ENCODE measurements around the gene ZNF554.
"Not testable (repeated sequence)": the region's sequence is repeated elsewhere in the genome, so short reads cannot be mapped to it uniquely, and the experiment has no call there.

Gene ZNF554

DNA sequence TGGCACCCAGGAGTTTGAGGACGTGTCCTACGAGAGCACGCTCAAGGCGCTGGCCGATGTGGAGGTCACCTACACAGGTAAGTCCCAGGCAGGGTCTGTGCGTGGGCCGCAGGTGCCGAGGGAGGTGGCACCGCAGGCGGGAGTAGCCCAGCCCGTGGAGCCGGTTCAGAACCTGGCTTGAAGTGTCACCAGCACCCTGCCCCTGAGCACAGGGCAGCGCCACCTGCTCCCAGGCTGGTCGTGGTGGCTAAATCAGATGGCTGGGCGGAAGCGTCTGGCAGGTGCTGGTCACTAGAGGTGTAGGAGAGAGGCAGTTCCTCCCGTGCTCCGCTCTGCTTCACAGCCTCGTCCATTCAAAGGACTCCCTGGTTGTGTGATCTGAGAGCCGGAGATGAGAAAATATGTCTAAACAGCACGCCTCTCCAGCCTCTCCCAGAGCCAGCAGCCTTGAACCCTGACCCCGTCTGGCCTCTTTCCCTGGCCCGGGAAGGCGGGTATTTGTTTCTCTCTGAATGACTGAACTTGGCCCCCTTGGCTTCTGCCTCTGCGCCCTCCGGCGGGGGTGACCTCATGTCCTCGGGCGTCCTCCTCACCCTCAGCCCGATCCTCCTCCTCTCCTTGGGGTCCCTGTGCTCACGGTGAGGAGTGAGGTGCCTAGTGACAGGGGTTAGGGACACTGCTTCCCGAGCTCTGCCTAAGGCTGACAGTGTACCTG lies 29.0 kb upstream of the ZNF554 start:
- no peak for DNase-seq (ENCODE audit: low read depth)

DNA sequence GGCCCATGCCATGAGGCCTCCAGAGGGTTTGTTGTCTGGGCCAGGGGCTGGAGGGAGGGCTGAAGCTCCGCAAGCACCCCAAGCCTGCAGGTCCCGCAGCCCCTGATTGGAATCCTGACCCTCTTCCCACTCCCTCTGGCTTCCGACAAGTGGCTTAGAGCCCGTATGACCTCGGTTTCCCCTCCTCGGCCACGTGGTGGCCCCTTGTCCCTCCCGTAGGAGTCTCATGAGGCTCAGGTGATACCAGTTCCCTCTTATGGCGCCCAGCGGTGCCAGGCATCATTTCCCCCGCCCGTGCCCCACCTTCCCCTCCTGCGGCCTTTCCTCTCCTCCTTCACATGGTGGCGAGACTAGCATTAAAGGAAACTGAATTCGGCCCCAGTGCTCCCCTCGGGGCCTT lies 28.2 kb upstream of the ZNF554 start:
- no peak for DNase-seq (ENCODE audit: low read depth)

DNA sequence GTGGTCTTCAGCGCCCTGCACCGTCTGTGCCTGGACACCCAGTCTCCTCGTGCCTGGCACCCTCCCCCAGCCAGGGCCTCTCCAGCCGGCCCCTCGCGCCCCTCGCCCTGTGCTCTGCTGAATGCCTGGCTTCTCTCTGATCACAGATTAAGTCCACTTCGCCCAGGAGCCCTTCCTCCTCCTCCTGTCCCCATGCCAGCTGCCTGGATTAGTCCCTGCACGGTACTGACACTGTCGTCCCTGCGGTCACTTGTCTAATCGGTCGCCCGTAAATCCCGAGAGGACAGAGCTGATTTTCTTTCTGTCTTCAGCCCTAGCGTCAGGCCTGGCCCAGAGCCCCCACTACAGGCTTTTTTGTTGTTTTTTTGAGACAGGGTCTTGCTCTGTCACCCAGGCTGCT lies 27.8 kb upstream of the ZNF554 start:
- no peak for DNase-seq (ENCODE audit: low read depth)

DNA sequence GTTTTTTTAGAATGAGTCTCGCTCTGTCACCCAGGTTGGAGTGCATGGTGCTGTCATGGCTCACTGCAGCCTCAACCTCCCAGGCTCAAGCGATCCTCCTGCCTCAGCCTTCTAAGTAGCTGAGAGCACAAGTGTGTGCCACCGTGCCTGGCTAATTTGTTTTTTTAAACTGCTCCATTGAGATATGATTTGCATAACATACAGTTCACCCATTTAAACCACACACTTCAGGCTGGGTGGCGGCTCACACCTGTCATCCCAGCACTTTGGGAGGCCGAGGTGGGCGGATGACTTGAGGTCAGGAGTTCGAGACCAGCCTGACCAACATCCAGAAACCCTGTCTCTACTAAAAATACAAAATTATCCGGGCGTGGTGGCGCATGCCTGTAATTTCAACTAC lies 27.0 kb upstream of the ZNF554 start:
- DNase-seq (ENCODE audit: low read depth) = not testable (repeated sequence)

DNA sequence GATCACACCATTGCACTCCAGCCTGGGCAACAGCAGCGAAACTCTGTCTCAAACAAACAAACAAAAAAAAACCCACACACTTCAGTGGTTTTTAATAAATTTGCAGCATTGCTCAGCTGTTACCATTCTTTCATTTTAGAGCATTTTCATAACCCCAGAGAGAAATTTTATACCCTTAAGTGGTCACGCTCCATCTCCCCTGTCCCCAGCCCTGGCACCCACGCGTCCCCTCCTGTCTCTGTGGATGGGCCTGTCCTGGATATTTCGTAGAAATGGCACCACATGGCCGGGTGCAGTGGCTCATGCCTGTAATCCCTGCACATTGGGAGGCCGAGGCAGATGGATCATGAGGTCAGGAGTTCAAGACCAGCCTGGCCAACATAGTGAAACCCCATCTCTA lies 26.5 kb upstream of the ZNF554 start:
- DNase-seq (ENCODE audit: low read depth) = no peak

DNA sequence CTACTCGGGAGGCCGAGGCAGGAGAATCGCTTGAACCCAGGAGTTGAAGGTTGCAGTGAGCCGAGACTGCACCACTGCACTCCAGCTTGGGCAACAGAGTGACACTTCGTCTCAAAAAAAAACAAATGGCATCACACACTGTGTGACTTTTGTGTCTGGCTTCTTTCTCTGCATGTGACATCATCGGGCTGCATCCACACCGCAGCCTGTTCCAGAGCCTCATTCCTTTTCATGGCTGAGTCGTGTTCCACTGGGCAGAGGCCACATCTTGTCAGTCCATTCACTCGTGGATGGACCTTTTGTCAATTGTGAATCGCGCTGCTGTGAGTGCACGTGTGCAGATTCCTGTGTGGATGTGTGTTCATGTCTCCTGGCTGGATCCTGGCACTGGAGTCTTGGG lies 26.1 kb upstream of the ZNF554 start:
- no peak for DNase-seq (ENCODE audit: low read depth)

DNA sequence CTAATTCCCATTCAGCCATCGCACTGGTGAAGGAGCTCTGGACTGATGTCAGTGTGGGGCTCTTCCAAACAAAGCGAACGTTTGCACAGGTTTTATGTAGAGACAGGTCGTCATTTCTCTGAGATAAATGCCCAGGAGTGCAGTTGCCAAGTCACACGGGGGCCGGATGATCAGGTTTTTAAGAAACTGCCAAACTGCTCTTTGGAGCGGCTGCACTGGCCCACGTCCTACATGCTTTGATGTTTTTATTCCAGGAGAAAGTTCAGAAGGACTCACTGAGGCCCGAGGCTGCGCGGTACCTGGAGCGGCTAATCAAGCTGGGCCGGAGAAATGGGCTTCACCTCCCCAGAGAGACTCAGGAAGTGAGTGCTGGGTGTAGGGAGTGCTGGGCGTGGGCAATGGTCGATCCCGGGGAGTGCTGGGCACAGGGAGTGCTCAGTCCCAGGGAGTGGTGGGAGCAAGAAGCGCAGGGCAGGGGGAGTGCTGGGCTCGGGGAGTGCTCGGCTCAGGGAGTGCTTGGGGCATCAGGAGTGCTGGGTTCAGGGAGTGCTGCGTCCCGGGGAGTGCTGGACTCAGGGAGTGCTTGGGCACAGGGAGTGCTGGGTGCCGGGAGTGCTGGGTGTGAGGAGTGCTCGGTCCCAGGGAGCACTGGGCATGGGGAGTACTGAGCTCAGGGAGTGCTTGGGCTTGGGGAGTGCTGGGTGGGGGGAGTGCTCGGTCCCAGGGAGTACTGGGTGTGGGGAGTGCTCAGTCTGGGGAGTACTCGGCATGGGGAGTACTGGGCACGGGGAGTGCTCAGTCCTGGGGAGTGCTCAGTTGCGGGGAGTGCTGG lies 23.6 kb upstream of the ZNF554 start:
- DNase-seq (ENCODE audit: low read depth) = no peak

DNA sequence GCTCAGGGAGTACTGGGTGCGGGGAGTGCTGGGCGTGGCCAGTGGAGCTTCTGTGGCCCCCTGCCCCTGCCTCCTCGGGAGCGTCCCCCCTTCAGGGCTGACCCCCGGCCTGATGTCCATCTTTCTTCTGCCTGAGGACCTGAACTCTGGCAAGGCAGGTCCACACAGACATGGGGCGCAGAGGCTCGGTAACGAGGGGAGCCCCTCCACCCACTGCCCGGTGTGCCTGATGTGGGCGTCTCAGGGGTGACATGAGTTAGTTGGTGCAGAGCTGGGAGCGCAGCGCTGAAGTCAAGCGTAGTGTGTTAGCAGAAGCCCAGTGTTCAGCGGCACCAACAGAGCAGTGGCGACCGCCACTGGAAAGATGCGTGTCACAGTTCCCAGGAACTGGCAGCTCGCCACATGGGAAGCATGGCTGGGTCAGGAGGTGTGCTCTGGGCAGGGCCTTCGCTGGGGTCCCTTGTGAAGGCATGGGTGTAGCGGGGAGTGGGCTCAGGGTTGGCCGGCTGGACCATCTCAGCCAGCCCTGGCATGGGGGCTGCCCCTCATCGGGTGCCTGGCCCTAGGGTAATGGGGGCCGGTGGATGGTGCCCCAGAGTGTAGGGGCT lies 22.9 kb upstream of the ZNF554 start:
- DNase-seq (ENCODE audit: low read depth) = no peak

DNA sequence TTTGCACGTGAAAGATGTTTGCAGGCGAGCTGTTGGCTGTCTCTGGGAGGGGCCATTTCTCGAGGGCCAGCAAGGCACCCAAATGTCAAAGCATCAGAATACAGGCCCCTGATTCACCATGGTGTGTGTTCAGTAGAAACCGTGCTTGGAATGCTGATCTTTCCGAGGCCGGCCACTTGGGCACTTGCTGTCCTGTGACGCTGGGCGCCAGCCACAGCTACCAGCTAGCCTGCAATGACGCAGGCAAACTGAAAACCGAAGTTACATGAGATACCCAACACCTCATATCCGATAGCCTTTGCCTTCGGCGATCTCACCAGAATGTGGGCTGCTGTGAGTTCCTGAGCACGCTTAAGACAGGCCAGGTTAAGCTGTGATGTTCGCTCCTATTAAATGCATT lies 22.4 kb upstream of the ZNF554 start:
- DNase-seq (ENCODE audit: low read depth) = no peak

DNA sequence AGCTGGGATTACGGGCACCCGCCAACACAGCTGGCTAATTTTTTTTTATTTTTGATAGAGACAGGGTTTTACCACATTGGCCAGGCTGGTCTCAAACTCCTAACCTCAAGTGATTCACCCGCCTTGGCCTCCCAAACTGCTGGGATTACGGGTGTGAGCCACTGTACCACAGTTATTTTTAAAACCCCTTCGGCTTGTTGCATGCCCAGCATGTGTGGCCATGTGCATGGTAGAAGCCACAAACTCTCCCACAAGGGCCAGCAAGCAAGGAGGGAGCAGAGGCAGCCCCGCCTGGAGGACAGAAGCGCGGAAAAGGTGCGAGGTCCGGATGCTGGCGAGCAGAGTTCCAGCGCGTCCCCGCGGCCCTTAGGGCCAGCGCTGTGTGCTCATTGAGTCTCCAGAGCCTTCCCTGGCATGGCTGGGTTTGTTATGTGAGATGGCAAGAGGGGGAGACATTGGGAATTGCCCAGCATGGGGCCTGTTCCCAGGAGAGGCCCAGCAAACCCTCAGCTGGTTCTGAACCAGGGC lies 21.4 kb upstream of the ZNF554 start:
- no peak for DNase-seq (ENCODE audit: low read depth)

DNA sequence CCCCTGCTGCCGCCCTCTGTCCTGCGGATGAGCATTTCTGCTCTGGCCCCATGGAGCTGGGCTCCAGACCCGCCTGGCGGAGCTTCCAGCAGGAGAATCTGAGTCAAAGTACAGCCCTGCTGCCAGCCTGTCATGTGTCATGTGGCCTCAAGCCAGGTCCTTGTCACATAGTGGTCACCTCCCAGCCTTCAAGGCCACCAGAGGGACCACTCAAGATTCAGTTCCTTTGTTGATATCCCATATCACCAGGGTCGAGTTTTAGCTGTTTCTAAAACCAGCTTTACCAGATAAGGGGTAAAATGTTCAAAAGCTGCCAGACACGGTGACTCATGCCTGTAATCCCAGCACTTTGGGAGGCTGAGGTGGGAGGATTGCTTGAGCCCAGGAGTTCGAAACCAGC lies 20.9 kb upstream of the ZNF554 start:
- DNase-seq (ENCODE audit: low read depth) = no peak

DNA sequence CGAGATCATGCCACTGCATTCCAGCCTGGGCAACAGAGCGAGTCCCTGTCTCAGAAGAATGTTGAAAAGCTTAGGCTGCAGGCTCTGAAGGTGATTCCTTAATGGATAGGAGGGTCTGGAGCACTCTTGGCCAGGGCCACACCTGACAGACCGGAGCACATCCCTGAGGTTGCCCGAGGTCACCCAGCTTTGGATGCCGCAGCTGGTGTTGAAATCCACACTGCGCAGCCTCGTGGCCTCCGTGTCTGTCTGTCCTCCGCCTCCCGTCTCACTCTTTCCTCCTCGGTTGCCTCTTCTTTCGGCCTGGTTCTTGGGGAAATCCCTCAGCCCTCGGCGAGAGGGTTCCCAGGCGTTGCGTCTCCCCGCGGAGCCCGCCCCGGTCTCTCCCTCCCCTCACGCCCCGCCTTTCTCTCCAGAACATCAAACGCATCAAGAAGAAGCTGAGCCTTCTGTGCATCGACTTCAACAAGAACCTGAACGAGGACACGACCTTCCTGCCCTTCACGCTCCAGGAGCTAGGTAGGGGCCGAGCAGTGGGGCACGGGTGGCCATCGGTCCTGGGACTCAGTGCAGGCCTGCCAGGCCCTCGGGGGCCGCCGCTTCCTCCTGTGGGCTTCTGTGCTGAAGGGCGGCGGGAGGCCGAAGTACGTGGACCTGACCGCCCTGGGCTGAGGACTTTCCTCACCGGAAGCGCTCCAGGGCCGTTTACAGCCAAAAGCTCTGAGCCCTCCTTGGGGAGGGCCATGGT lies 20.2 kb upstream of the ZNF554 start:
- DNase-seq (ENCODE audit: low read depth) = no peak

DNA sequence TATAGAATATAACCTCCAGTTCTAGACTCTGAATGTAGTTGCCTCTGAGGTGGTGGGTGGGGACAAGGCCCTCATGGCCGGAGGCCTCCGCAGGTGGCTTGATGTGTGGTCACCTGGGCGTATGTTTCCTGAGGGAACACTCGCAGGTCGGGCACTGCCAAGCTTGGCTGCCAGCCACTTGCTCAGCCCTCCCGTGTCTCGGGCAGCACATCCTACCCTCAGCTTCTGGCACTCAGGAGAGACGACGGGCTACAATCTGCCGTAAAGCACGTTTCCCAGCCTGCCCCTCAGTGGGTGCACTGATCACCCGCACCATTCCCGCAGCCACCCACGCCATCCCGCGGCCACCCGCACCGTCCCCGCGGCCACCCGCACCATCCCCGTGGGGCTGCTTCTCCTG lies 19.2 kb upstream of the ZNF554 start:
- no peak for DNase-seq (ENCODE audit: low read depth)

DNA sequence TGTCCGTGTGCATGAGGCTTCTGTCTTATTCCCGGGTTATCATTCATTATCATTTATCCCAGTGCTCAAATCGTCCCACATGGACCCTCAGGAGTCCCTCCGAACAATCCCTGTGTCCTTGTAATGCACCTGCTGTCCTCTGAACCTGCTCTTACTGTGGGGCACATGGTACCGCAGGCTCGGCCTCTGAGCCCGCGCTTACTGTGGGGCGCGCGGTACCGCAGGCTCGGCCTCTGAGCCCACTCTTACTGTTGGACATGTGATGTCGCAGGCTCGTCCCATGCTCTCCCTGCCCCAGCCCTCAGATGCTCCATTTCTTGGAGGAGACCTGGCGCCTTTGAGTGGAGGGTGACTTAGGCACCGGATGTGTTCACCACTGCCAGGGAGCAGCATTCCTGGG lies 16.8 kb upstream of the ZNF554 start:
- no peak for DNase-seq (ENCODE audit: low read depth)

DNA sequence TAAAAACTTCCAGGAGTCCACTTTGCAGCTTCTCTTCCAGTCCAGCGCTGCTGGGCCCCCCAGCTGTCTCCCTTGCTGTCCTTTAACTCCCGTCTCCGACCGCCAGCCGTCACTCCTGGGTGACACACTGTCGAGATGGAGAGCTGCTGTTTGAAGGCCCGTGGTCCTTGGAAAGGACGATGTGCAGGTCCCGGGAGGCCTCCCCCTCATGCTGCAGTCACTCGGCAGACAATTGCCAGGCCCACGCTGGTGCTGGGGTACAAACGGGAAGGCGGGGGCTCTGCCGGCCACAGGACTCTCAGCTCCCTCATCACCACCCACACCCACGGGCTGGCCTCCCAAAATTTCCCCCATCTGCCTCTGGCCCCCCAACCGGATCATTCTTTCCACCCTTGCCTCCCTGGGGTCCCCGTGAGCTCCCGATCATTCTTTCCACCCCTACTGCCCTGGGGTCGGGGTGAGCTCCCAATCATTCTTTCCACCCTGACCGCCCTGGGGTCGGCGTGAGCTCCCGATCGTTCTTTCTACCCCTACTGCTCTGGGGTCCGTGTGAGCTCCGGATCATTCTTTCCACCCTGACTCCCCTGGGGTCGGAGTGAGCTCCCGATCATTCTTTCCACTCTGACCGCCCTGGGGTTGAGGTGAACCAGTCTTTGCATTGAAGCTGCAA lies 16.0 kb upstream of the ZNF554 start:
- no peak for DNase-seq (ENCODE audit: low read depth)

DNA sequence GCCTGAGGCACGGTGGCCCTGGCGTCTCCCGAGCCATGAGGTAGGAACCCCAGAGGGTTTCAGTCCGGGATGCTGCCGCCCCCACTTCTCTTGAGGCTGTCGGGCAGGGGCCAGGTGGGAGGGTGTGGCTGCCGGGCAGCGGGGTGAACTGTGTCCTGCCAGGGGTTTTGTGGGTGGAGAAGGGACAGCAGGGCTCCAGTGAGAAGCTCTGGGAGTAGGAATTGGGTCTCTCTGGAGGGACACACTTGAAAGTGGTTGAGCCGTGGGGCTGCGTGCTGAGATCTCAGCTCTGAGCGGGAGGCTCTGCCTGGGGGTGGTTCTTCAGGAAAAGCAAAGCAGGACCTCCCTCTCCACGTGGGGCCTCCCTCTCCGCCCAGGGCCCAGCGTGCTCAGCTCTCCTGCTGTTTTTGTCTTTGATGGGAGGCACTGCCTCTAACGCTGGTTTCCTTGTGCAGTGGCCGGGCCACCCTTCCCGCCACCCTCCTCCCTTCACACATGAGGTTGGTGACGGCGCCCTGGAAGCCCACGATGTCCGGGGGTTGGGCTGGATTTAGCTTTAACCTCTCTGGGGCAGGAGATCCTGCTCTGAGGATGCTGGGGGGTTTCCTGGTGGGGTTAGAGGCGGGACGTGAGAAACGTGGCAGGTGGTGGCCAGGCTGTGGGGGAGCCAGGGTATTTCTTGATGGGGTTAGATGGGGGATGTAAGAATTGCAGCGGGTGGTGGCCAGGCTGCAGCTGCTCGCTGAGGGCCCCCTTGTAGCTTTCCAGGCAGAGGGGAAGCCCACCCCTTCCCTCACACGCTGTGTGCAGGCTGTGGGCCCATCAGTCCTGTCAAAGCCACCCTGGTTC lies 15.3 kb upstream of the ZNF554 start:
- DNase-seq (ENCODE audit: low read depth) = no peak

DNA sequence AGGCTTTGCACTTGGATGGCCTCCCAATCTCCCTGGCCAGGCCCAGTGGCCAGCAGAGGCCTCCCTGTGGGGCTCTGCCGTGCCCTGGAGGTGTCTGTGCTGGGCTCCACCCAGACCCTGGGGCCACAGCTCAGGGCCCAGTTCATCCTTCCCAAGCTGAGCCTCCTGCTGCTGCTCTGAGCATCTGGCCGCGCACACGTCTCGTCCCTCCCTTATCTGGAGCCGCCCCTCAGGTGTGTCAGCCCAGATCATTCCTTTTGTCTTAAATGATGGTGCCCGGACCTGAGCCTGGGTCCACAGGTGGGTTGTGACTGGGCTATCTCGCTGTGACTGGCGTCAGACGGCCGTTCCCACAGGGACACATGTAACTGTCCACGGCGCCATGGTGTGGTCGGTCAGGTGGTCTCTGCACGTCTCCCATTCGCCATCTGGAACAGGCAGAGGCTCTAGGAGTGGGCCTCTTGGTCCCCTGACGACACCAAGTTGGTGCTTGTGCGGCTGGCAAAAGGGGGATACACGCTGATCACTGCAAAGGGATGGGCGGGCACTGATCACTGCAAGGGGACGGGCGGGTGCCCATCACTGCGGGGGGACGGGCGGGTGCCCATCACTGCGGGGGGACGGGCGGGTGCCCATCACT lies 14.3 kb upstream of the ZNF554 start:
- no peak for DNase-seq (ENCODE audit: low read depth)

DNA sequence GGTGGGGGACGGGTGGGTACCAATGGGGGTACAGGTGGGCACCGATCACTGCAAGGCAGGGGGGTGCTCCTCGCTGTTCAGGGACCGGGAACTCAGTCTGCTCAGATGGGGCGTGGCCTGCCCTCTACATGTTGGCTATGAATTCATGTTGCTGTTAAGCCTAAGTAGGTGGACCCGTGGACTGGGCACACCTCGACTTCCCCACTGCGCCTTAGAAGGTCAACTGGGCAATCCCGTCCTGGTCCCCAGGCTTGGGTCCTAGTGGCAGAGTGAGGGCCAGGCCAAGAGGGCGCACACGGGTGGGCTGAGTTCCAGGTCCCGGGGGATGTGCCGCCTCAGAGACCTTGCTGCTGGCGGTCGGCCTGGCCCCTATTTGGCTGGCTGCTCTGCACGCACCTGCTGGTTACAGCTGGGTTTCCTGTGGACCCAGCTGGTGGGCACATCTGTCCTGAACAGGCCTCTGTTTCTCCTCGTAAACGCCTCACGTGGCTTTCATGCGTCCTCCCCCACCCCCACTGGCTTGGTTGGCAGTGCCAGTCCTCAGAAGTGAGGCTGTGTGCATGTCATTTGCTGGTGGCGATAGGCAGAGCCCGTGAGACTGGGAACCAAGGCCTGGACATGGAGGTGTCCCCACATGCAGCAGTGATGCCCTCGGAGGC lies 13.5 kb upstream of the ZNF554 start:
- no peak for DNase-seq (ENCODE audit: low read depth)

DNA sequence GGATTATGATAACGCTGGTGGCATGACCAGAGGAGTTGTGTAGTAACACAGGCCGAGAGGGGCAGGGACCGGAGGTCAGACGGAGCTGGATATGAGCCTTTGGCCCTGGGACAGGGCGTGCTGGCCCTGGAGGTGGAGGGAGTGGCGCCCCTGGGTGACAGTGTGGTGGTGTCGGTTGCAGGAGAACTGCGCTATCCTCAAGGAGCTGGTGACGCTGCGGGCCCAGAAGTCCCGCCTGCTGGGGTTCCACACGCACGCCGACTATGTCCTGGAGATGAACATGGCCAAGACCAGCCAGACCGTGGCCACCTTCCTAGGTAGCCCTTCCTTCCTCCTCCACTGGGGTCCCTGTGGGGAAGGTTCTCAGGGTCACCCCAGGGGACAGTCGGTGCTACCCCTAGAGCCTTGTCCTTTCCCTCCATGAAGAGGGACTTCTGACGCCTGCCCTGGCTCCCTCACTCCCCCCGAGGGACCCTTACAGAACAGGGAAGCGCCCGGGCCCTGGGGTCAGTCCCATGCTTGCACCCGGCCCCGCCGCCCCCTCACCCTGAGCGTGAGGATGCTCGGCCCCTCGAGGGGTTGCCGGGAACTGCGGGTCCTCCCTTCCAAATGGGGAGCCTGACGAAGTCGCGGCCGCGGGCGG lies 12.8 kb upstream of the ZNF554 start:
- no peak for DNase-seq (ENCODE audit: low read depth)

Data from T follicular helper cell (primary cell).